A549 treated with Hydrocortisone at 1 μM for 4 hours (cell line): ENCODE results near the gene CLTC. TPM values are rescaled to one million over a fixed set of nuclear protein-coding genes. Genes with fewer than 3 reads are reported as not detected.

Experiments used
- total RNA-seq: library from RNA; stranded (reverse); fragments of 200-300 nt; extraction: Qiagen RNA extraction; gene quantifications from 5 replicates; pipeline ENCODE4 v1.2.3, GENCODE V29; 2022

The CLTC gene
- total RNA-seq, result 173 to 248 TPM (median 185 TPM) in 5 replicates

GRCh38 chr17:59619298-59620063, at the start of gene CLTC:
CLTC (plus strand) TSS chr17:59619895; CDS start chr17:59620132, 237 bp downstream.

GRCh38 chr17:59707149-59707970, 87.7 kb downstream of the CLTC start, which contains the start of the genes PTRH2 and VMP1:
PTRH2 (minus strand) TSS chr17:59707430; CDS start chr17:59697978, 9,452 bp downstream.
VMP1 (plus strand) TSS chr17:59707654; CDS start chr17:59731447, 23,793 bp downstream.

Other genes with a start within 250 kb of the CLTC start
- 30.2 to 51.7 TPM (median 38.5 TPM) in 5 replicates for gene DHX40, start 54.3 kb upstream of the CLTC start, total RNA-seq
- gene PTRH2, start 87.5 kb downstream of the CLTC start, total RNA-seq, result 98.9 to 114 TPM (median 104 TPM) in 5 replicates
- 134 to 222 TPM (median 155 TPM) in 5 replicates for gene VMP1, start 87.8 kb downstream of the CLTC start, total RNA-seq